Thymus (tissue), 11 donors: ENCODE results near the gene MYO15B. TPM values are rescaled to one million over a fixed set of nuclear protein-coding genes. Genes with fewer than 3 reads are reported as not detected.

Experiments
- DNase-seq, 9 donors: peaks; one replicate each; pipeline ENCODE4 v3.0.0-alpha.2; 2013; ENCODE audit warnings: low spot score in 9 of 9, low read depth in 6 of 9, missing footprints in 1 of 9
- H3K27ac ChIP-seq, 2 donors: one replicate each; pipeline ENCODE4 v1.5.1; 2013; ENCODE audit warnings: control low read depth in 1 of 2, low read depth in 1 of 2, low read length in 1 of 2, mild to moderate bottlenecking in 1 of 2, moderate library complexity in 1 of 2
- H3K27me3 ChIP-seq, 2 donors: one replicate each; pipeline ENCODE4 v1.5.1; 2013; ENCODE audit warnings: low read length in 1 of 2; ENCODE audit not compliant: control insufficient read depth in 2 of 2, insufficient read depth in 1 of 2
- H3K36me3 ChIP-seq, 2 donors: one replicate each; pipeline ENCODE4 v1.5.1; 2013; ENCODE audit warnings: low read length in 1 of 2, mild to moderate bottlenecking in 1 of 2, moderate library complexity in 1 of 2; ENCODE audit not compliant: control insufficient read depth in 2 of 2, insufficient read depth in 2 of 2
- H3K4me1 ChIP-seq, 2 donors: one replicate each; pipeline ENCODE4 v1.5.1; 2013; ENCODE audit warnings: low read length in 2 of 2; ENCODE audit not compliant: control insufficient read depth in 2 of 2, insufficient read depth in 2 of 2
- H3K4me3 ChIP-seq, 2 donors: one replicate each; pipeline ENCODE4 v1.5.1; 2013; ENCODE audit warnings: low read length in 2 of 2, control low read depth in 1 of 2, mild to moderate bottlenecking in 1 of 2
- H3K9me3 ChIP-seq, 2 donors: one replicate each; pipeline ENCODE4 v1.5.1; 2013; ENCODE audit warnings: low read length in 1 of 2, mild to moderate bottlenecking in 1 of 2; ENCODE audit not compliant: control insufficient read depth in 2 of 2, insufficient read depth in 1 of 2
- WGBS: extraction: QIAGEN DNeasy Blood & Tissue Kit; methylation state at CpG from one replicate; pipeline ENCODE4 v1.1.7; 2013; 5-methylcytosine and 5-hydroxymethylcytosine counted together
- polyA plus RNA-seq: library from polyadenylated mRNA; stranded (reverse); fragments of 200-250 nt; gene quantifications from one replicate; pipeline ENCODE4 v1.2.3, GENCODE V29; 2013
- total RNA-seq: library from RNA; stranded (reverse); fragments of 120-200 nt; gene quantifications from one replicate; pipeline ENCODE4 v1.2.4, GENCODE V29; 2013
- donor health status: healthy.

Gene MYO15B
- total and polyA plus RNA-seq, 2 donors: 31.3 to 448 TPM

DNA sequence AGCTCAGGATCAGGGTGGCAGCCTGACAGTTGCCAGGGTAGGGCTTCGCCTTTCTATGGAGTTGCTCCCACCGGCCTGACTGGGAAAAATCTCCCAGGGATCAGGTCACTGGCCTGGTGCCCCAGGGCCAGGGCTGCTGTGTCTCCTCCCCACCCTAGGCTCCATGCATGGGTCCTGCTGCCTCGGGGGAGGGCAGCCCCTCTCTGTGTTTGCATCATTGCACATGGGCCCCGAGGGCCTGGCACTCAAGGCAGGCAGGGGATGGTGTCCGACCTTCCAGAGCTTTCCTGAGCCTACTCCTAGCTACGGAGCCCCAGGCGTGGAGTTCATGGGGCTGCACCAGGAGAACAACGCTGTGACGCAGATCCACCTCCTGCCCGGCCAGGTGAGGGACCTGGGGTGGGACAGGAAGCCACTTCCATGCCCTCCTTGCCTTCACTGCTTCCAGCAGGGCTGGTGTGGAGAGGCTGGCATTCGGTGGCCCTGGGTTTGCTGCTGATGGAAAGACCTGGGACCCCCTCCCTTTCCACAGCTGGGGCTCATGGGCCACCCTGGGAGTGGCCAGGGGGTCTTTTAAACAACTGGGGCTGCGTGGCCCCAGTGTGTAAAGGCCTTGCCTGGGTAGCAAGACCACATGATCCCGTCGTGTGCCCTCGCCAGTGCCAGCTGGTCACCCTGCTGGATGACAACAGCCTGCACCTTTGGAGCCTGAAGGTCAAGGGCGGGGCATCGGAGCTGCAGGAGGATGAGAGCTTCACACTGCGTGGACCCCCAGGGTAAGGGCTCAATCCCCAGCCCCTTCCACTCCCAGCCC is 29.5 kb upstream of the MYO15B start:
- 95% methylated on average over 18 of the region's 18 CpGs for WGBS
- peaks cover 0 to 1% of the 10 kb centered on the region in 2 donors for H3K36me3 ChIP-seq
- no peaks in the 10 kb centered on the region for H3K4me1 ChIP-seq
- H3K27me3 ChIP-seq: no peaks in the 10 kb centered on the region
- H3K9me3 ChIP-seq: no peaks in the 10 kb centered on the region
- no peak overlapping the region for H3K27ac ChIP-seq
- DNase-seq: no peak
- no peak overlapping the region for H3K4me3 ChIP-seq

DNA sequence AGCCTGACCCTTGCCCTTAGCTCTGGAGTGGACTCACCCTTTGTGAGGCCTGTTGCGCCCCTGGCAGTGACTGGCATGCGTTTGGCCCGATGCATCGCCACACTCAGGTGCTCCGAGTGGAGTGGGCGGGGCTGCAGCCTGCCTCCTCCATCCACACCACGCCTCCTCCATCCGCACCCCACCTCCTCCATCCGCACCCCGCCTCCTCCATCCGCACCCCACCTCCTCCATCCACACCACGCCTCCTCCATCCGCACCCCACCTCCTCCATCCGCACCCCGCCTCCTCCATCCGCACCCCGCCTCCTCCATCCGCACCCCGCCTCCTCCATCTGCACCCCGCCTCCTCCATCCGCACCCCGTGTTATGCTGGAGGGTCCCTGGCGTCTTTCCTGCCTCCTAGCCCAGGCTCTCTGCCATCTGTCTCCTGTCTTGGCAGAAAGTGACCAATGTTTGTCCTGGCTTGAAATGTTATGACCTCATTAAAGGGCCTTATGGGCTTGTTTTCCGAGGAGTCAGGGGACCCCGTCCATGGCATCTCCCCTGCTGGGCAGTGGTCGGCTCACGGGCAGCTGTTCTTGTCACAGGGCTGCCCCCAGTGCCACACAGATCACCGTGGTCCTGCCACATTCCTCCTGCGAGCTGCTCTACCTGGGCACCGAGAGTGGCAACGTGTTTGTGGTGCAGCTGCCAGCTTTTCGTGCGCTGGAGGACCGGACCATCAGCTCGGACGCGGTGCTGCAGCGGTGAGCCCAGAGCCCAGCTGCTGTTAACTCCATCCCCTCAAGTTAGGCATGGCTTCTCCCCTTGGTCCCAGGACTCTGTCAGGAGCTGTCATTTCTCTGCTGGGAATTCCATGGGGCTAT is 28.7 kb upstream of the MYO15B start:
- DNase-seq: no peak
- no peaks in the 10 kb centered on the region for H3K4me1 ChIP-seq
- 92% methylated on average over 36 of the region's 38 CpGs for WGBS
- no peak overlapping the region for H3K4me3 ChIP-seq
- H3K9me3 ChIP-seq: no peaks in the 10 kb centered on the region
- peaks cover 0 to 3% of the 10 kb centered on the region in 2 donors for H3K36me3 ChIP-seq
- H3K27ac ChIP-seq: no peak overlapping the region
- H3K27me3 ChIP-seq: no peaks in the 10 kb centered on the region

DNA sequence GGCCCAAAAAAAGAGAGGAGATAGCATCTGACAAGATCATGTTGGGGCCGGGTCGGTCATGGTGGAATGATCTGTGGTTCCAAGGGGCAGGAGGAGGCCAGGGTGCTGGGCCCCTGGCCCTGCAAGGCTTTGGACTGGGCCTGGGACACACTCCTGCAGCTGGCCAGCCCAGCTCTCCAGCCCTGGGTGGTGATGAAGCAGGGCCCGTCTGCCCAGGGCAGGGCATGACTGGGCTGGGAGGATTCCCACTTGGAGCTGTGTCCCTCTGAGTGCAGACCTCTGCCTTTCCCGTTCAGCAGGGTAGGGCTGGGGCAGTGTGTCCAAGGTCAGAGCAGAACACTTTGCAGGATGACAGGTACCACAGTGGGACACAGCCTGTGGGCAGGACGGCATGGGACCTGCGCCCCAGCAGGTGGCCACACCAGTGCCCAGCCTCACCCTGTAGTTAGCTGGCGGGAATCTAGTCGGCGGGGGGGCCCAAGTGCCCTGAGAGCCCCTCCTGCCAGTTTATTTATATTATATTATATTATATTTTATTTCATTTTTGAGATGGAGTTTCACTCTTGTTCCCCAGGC is 27.6 kb upstream of the MYO15B start:
- peaks cover 0 to 3% of the 10 kb centered on the region in 2 donors for H3K36me3 ChIP-seq
- no peak for DNase-seq
- no peaks in the 10 kb centered on the region for H3K9me3 ChIP-seq
- no peak overlapping the region for H3K4me3 ChIP-seq
- no peak overlapping the region for H3K27ac ChIP-seq
- H3K27me3 ChIP-seq: no peaks in the 10 kb centered on the region
- 92% methylated on average over 9 of the region's 9 CpGs for WGBS
- H3K4me1 ChIP-seq: no peaks in the 10 kb centered on the region

DNA sequence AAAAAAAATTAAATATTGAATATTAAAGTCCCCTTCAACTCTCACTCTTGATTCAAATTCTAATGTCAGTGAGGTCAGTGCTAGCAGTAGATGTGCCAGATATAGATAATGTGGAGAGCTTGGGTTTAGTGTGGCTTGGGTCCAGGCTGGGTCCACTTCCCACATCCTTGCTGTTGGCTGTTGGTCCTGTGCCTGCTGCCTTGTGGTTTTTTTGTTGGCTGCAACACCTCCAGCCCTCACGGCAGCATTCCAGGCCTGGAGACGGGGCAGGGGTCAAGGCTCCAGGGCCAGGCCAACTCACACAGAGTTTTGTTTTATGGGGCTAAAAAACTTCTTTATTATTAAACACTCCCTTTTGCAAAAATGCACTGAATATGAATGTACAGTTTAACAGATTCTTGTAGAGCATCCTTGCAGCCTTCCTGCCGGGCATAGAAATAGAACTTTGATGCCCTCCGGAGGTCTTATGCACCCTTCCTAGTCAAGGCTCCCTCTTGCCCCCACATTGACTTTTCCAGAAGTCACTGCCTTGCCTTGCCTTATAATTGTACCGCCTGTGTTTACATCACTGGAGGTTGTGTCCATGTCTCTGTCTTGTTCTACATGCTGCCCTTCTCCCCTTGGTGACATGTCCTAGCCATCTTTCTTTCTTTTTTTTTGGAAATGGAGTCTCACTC is 25.5 kb upstream of the MYO15B start:
- H3K27ac ChIP-seq: no peak overlapping the region
- H3K9me3 ChIP-seq: no peaks in the 10 kb centered on the region
- no peak for DNase-seq
- H3K4me1 ChIP-seq: no peaks in the 10 kb centered on the region
- 93% methylated on average over 5 of the region's 5 CpGs for WGBS
- no peaks in the 10 kb centered on the region for H3K27me3 ChIP-seq
- H3K4me3 ChIP-seq: no peak overlapping the region
- H3K36me3 ChIP-seq: peaks cover 0 to 3% of the 10 kb centered on the region in 2 donors

DNA sequence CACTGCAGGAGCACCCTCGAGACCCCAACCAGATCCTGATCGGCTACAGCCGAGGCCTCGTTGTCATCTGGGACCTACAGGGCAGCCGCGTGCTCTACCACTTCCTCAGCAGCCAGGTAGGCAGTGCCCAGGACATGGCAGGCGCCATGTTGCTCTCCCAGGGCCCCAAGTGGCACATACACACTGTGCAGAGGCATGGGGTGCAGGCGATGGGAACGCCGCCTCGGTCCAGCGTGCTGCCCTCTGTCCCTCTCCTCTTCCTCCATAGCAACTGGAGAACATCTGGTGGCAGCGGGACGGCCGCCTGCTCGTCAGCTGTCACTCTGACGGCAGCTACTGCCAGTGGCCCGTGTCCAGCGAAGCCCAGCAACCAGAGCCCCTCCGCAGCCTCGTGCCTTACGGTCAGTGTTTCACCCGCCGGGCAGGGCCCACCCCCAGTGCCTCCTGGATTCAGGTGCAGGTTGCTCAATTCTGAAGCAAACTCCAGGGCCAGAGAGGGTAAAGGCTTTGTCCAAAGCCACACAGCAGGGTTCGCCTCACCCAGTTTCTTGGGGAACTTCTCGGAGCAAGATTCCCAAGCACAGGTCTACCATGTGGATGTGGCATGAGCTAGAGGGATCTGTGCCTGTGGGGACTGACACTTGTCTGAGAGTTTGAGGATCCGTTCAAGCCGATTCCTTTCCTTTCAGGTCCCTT is 24.4 kb upstream of the MYO15B start:
- no peak overlapping the region for H3K4me3 ChIP-seq
- H3K36me3 ChIP-seq: peaks cover 0 to 3% of the 10 kb centered on the region in 2 donors
- no peak for DNase-seq

DNA sequence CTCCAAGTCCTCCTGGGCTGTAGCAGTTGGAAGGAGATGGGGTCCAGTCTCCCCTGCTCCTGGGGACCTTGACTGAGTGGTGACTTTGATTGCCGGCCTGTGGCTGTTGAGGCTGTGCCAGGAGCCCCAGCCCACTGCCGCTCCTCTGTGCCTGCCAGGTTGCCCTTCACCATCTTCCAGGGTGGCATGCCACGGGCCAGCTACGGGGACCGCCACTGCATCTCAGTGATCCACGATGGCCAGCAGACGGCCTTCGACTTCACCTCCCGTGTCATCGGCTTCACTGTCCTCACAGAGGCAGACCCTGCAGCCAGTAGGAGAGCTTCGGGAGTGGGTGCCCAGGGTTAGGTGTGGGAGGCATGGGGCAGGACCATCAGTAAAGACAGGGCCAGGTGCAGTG is 23.4 kb upstream of the MYO15B start:
- H3K27me3 ChIP-seq: no peaks in the 10 kb centered on the region
- no peaks in the 10 kb centered on the region for H3K9me3 ChIP-seq
- no peak overlapping the region for H3K27ac ChIP-seq
- DNase-seq: no peak
- peaks cover 0 to 3% of the 10 kb centered on the region in 2 donors for H3K36me3 ChIP-seq
- no peak overlapping the region for H3K4me3 ChIP-seq
- H3K4me1 ChIP-seq: no peaks in the 10 kb centered on the region
- 98% methylated on average over 11 of the region's 11 CpGs for WGBS

More for the DNA sequence above, 24.4 kb upstream of the MYO15B start:
- H3K27me3 ChIP-seq: no peaks in the 10 kb centered on the region
- no peaks in the 10 kb centered on the region for H3K4me1 ChIP-seq
- WGBS: 94% methylated on average over 28 of the region's 28 CpGs
- H3K9me3 ChIP-seq: no peaks in the 10 kb centered on the region
- no peak overlapping the region for H3K27ac ChIP-seq

DNA sequence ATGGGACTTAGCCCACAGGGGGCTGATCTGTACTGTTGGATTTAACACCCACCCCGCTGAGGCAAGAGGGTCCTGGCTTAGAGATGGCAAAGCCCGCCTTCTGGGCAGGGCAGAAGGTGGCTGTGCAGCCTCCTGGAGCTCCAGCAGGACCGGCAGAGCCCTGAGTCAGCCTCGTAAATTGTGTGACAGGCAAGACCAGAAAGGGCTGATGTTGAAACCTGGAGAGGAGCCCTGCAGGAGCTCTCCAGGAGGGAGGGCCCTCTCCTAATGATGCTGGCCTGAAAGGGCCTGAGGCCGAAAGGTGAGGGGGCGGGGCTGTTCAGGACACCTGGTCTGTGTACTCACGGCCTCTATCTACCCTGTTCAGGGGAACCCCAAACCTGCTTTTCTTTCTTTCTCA is 22.5 kb upstream of the MYO15B start:
- no peak overlapping the region for H3K27ac ChIP-seq
- H3K4me1 ChIP-seq: no peaks in the 10 kb centered on the region
- WGBS: 79% methylated on average over 7 of the region's 7 CpGs
- H3K27me3 ChIP-seq: no peaks in the 10 kb centered on the region
- no peaks in the 10 kb centered on the region for H3K9me3 ChIP-seq
- H3K4me3 ChIP-seq: no peak overlapping the region
- H3K36me3 ChIP-seq: peaks cover 0 to 3% of the 10 kb centered on the region in 2 donors
- DNase-seq: no peak

DNA sequence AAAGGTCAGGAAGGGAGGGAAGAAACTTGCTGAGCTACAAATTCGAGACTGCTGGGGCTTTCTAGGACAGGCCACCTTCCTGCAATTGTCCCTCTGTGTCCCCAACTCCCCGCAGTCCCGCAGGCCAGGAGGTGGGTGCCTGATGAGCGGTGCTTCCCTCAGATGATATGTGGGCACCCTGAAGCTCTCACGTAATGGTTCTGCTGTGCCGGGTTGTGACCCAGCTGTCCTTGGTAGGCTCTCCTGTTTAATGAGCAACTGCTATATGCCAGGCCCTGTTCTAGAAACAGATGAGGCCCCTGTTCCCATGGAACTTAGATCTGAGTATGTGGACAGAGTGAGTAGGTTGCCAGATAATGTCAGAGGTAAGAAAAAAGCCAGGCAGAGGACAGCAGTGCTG is 22.0 kb upstream of the MYO15B start:
- 92% methylated on average over 6 of the region's 6 CpGs for WGBS
- H3K4me3 ChIP-seq: no peak overlapping the region
- H3K27me3 ChIP-seq: no peaks in the 10 kb centered on the region
- no peaks in the 10 kb centered on the region for H3K9me3 ChIP-seq
- peaks cover 0 to 1% of the 10 kb centered on the region in 2 donors for H3K4me1 ChIP-seq
- DNase-seq: no peak
- no peak overlapping the region for H3K27ac ChIP-seq
- H3K36me3 ChIP-seq: peaks cover 0 to 3% of the 10 kb centered on the region in 2 donors
